Activated CD4-positive, alpha-beta T cell treated with anti-CD3 and anti-CD28 coated beads for 24 hours (primary cell): ENCODE data around the gene KIF1B.

ENCODE experiments used
- DNase-seq, 2 donors: peaks; one replicate each; pipeline ENCODE4 v3.0.0-alpha.2; 2020; ENCODE audit warnings: low read depth in 2 of 2

KIF1B gene, protein sequence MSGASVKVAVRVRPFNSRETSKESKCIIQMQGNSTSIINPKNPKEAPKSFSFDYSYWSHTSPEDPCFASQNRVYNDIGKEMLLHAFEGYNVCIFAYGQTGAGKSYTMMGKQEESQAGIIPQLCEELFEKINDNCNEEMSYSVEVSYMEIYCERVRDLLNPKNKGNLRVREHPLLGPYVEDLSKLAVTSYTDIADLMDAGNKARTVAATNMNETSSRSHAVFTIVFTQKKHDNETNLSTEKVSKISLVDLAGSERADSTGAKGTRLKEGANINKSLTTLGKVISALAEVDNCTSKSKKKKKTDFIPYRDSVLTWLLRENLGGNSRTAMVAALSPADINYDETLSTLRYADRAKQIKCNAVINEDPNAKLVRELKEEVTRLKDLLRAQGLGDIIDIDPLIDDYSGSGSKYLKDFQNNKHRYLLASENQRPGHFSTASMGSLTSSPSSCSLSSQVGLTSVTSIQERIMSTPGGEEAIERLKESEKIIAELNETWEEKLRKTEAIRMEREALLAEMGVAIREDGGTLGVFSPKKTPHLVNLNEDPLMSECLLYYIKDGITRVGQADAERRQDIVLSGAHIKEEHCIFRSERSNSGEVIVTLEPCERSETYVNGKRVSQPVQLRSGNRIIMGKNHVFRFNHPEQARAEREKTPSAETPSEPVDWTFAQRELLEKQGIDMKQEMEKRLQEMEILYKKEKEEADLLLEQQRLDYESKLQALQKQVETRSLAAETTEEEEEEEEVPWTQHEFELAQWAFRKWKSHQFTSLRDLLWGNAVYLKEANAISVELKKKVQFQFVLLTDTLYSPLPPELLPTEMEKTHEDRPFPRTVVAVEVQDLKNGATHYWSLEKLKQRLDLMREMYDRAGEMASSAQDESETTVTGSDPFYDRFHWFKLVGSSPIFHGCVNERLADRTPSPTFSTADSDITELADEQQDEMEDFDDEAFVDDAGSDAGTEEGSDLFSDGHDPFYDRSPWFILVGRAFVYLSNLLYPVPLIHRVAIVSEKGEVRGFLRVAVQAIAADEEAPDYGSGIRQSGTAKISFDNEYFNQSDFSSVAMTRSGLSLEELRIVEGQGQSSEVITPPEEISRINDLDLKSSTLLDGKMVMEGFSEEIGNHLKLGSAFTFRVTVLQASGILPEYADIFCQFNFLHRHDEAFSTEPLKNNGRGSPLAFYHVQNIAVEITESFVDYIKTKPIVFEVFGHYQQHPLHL (N-terminal part only)

GRCh38 chr1:10209905-10210810, at the start of gene KIF1B:
KIF1B (plus strand) TSS chr1:10210570; CDS start chr1:10232329, 21,759 bp downstream.
- DNase-seq: peak; percentile 92 to 95

DNA sequence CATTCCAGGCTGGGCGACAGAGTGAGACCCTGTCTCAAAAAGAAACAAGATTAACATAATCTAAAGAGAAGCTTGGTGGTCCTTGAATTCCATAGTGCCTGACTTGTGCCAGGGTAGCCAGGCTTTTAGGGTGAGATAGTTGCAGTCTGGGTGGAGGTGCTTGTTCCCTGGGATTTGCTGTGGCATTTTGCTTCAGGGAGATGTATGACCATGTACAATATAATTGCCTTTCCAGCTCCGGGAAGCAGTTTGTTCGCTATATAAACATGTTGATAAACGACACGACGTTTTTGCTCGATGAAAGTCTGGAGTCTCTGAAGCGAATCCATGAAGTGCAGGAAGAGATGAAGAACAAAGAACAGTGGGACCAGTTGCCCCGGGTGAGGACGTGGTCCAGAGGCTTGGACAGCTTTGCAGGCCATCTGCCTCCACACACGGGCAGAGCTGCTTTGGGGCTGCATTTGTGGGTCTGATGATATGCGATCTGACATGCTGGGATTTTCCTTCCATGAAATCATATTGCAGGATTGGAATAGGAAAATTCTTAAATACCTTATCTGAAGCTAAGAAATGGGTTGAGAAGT, 49.4 kb upstream of the KIF1B start:
- DNase-seq: no peak

GRCh38 chr1:10161541-10162290, 48.7 kb upstream of the KIF1B start:
- no peak for DNase-seq

- DNase-seq: no peak
These were observed 41.4 kb upstream of the KIF1B start for GRCh38 chr1:10168912-10169514.

DNA sequence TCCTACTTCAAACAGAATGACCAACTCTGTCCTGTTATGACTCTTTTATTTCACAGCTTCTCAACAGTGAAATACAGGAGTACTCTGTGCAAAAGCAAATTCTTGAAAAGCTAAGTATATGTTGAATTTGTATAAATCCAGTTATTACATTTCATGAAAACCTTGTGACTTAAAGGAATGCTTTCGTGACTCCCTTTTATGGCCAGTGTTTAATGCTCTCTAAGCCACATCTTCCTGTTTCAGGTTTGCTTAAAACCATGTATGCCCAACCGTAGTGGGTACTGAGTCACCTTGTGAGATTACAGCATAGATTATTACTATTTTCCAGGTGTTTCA, 40.2 kb upstream of the KIF1B start:
- no peak for DNase-seq

- no peak for DNase-seq
These were observed 39.1 kb upstream of the KIF1B start for GRCh38 chr1:10171105-10171767.

- DNase-seq: no peak
These were observed 38.2 kb upstream of the KIF1B start for GRCh38 chr1:10171995-10172669.

DNA sequence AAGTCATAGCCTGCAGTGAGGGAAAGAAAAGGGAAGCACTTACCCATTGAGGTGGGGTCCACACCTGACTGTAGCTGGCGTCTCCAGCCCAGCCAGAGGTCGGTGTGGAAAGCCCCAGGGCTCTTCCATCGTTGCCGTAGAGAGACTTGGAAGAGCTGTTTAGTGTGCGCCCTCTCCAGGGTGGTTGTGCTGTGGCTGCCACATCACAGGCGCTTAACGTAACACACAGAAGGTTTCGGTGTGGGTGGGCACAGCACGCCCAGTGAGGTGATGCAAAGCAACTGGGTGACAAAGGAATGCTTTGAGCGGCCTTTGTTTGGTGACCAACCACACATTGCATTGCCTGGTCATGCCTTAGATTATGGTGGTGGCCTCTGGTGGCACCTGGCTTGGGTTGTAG, 36.8 kb upstream of the KIF1B start:
- no peak for DNase-seq

GRCh38 chr1:10177876-10178275, 32.5 kb upstream of the KIF1B start:
- no peak for DNase-seq

DNA sequence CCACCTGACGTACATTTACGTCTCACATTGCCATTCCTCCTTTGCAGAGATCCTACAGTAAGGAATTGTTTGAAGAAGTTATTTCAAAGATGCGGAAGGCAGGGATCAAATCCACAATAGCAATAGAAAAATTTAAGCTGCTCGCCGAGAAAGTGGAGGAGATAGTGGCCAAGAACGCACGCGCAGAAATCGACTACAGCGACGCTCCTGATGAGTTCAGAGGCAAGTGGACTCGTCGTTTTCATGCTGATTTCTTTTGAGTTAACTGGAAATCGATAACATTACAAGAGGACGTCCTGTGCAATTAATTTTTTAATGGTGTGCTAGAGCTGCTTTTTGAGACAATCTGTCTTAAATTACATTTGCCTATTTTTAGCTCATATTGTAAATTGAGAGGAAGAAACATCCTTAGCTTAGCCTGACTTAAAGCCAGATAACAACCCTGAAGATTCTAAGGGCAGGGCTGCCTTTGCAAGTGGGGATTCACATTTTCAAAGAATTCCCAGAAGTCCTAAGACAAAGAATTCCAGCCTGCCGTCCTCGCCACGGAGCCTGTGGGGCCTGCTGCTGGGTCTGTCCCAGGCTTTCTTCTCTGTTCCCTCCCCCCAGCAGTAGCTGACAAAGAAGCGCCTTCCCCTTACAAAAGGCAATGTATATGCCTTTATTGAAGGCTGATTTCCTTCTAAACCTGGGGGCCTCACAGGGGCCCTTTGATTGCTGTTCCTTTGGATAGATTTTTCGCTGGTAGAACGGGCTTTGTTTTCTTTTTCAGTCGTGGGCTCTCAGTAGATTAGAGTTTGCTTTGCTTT, 31.6 kb upstream of the KIF1B start:
- no peak for DNase-seq

- no peak for DNase-seq
These were observed 30.8 kb upstream of the KIF1B start for GRCh38 chr1:10179406-10180091.

DNA sequence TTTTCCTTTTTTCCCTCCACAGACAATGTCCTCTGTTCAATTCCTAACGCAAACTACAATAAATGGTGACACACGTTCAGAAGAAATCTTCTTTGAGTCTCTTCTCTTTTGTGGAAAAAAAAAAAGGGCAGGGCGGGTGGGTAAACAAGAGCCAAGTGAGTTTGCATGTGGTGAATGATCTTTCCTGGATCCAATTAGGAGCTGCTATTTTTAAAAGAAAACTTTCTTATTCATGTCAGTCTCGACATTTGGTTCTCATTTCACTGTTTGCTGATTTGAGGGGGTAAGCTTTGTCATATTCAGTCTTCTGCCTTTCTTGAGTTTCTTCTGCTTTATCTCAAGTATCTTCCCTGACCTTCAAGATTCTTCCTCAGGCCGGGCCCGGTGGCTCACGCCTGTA, 29.2 kb upstream of the KIF1B start:
- no peak for DNase-seq

GRCh38 chr1:10185759-10186158, 24.6 kb upstream of the KIF1B start:
- DNase-seq: no peak

GRCh38 chr1:10186331-10187025, 23.9 kb upstream of the KIF1B start:
- no peak for DNase-seq

DNA sequence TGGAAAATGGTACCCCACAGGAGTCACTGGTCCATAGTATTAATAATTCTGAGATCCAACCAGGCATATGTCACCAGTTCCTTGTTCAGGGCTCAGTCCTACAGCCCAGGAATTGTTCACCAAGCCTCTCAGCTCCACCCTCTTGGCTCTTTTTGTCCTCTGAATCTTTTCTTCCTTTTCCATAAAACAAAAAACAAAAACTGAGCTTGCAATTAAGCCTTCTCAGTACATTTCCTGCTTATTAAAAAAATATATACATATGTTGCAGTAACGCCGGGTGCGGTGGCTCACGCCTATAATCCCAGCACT, 23.4 kb upstream of the KIF1B start:
- DNase-seq: no peak

DNA sequence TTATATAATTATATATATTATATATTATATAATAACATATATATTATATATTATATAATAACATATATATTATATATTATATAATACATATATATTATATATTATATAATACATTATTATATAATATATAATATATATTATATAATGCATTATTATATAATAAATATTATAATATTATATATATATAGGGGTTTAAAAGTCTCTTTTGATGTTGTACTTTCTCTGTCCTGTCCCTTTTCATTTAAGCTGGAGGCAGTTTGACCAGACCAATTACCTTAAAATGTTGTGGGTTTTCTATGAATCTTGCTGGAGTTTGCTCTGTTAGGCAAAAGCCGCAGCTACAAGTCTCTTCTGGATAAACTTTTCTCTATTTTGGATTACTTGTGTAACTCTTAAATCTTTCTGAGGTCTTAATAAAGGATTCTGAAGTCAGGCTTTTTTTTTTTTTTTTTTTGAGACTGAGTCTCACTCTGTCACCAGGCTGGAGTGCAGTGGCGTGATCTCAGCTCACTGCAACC, 22.2 kb upstream of the KIF1B start:
- no peak for DNase-seq
